IPS DF 19.7 (cell line): ENCODE measurements around the gene KRTCAP3.
A peak's percentile ranks its signal among the peaks of the same experiment; 100 is the strongest.
"Not testable (repeated sequence)": the region's sequence is repeated elsewhere in the genome, so short reads cannot be mapped to it uniquely, and the experiment has no call there.

Experiments used
- DNase-seq: peaks from one replicate; pipeline ENCODE4 v3.0.0-alpha.2; 2013; ENCODE audit warnings: low read depth, low spot score

KRTCAP3 gene, protein sequence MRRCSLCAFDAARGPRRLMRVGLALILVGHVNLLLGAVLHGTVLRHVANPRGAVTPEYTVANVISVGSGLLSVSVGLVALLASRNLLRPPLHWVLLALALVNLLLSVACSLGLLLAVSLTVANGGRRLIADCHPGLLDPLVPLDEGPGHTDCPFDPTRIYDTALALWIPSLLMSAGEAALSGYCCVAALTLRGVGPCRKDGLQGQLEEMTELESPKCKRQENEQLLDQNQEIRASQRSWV

DNA sequence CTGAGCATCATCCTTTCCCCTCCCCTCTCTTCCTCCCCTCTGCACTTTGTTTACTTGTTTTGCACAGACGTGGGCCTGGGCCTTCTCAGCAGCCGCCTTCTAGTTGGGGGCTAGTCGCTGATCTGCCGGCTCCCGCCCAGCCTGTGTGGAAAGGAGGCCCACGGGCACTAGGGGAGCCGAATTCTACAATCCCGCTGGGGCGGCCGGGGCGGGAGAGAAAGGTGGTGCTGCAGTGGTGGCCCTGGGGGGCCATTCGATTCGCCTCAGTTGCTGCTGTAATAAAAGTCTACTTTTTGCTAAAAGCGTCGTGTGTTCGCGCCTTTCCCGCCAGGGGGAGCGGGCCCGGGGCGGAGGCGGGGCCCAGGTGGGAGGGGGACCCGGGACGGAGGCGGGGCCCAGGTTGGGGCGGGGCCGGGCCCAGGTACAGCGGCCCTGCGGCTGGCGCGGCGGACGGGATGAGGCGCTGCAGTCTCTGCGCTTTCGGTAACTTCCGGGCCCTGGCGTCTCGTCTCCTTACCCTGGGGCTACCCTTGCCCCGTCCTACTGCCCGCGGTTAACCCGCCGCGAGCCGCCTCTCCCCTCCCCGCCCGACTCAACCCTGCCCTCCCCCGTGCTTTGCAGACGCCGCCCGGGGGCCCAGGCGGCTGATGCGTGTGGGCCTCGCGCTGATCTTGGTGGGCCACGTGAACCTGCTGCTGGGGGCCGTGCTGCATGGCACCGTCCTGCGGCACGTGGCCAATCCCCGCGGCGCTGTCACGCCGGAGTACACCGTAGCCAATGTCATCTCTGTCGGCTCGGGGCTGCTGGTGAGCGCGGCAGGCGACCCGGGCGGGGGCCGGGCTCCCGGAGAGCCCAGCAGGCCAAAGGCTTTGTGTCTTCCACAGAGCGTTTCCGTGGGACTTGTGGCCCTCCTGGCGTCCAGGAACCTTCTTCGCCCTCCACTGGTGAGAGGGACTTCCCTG, at the start of gene KRTCAP3:
TSS of gene KRTCAP3 (plus strand) at position 424 of the 962 bp plus-strand sequence. CDS start at position 456, 32 bp downstream.
- DNase-seq = peak; percentile 23

DNA sequence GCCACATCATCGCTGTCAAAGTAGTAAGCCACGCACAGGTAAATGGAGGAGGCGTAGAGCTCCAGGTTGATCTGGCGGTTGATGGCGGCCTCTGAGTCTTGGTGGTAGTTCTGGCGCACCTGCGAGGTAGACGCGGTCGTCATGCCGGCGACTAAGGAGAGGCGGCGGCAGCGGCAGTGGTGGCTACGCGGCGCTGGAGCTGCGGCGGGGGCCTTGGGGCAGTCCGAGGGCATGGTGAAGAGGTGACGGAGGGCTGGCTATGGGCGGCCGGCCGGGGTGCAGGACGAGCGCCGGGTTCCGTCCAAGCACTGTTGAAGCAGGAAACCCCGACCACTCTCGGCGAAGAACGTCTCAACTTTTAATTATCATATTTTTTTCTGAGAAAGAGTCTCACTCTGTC, 49.0 kb upstream of the KRTCAP3 start:
- no peak for DNase-seq

DNA sequence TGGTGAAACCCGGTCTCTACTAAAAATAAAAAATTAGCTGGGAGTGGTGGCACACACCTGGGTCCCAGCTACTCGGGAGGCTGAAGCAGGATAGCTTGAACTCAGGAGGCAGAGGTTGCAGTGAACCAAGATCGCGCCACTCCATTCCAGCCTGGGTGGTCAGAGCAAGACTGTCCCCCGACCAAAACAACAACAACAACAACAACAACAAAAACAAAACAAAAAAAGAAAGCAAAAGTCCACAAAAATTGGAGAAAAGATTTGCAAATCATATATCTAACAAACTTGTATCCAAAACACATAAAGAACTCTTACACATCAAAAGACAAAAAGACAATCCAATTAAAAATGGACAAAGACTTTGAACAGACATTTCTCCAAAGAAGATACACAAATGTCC, 43.2 kb upstream of the KRTCAP3 start:
- no peak for DNase-seq

DNA sequence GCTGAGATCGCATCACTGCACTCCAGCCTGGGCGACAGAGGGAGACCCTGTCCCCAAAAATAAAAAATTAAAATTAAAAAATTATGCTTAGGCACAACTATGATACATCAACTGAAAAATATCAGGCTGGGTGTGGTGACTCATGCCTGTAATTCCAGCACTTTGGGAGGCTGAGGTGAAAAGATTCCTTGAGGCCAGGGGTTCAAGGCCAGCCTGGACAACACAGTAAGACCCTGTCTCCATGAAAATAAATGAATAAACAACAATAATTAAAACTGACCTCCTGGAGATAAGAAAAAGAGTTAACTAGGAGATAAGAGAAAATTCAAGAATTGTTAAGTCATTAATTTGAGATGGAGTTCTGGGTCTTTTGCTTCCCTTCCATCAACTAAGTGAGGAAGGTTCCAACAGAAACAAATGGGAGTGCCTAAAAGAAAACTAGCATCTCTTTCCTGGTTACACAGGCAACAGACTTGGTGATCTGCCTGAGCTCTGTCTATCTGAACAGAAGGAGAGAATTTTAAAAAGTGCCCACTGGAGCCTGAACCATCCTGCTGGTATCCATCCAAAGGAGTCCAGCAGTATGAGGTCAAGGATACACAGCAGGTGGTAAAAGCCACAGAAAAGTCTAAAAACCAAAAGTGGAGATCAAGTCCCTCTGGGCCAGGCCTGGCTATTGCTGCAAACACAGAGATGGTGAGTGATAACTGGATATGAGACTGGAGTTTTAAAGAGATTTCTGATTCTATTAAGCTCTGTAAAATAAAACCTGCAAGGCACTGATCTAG, 41.6 kb upstream of the KRTCAP3 start:
- DNase-seq = no peak

DNA sequence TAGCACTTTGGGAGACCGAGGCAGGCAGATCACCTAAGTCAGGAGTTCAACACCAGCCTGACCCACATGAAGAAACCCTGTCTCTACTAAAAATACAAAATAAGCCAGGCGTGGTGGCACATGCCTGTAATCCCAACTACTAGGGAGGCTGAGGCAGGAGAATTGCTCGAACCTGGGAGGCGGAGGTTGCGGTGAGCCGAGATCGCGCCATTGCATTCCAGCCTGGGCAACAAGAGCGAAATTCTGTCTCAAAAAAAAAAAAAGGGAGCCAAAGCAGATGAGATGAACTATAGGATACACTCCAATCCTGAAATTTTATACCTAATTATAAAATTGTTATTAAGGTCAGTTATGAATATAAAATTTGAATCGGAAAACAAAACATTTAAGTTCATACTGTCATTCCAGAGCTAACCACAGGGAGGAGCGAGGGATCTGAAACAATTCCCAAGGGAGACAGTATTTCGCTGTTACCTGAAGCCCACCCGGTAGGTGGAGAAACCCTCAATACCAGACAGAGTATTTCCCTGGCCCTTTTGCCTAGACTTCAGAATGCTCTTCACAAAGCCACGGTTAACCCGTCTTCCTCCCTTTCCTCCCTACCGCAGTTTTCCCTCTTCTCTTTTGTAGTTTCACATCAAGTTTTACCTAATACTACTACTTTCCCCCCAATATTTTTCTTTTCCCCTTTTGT, 34.2 kb upstream of the KRTCAP3 start:
- DNase-seq = peak; percentile 54

DNA sequence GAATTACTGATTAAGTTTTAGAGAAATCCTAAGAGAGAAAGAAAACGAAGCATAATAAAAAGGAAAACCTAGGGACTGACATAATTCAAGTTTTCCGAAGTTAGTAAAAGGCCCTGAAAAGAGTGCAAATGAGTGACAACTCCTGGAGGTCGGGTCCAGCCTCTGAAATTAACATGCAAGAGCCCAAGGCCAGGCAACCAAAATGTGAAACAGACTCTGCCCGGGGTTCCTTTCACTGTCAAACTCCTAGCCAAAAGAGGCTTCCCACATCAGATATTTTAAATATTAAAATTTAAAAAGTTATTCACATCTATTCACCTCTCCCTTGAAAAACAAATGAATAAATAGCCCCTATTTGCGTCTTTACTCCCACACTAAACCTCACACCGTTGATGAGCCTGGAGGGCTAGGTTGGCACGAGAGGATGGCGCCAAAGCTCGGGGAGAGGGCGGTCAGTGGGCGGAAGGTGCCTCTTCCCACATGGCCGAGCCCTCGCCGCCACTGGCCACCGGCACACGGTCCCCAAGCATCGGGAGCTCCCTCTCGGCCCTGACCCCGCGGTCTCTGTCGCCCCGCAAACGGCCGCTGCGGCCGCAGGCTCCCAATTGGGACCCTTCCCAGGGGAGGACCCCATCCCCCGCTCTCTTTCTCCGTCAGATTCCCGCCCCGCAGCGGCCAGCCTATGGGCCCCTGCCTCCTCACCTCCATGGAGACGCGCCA, 33.4 kb upstream of the KRTCAP3 start:
- DNase-seq = no peak

DNA sequence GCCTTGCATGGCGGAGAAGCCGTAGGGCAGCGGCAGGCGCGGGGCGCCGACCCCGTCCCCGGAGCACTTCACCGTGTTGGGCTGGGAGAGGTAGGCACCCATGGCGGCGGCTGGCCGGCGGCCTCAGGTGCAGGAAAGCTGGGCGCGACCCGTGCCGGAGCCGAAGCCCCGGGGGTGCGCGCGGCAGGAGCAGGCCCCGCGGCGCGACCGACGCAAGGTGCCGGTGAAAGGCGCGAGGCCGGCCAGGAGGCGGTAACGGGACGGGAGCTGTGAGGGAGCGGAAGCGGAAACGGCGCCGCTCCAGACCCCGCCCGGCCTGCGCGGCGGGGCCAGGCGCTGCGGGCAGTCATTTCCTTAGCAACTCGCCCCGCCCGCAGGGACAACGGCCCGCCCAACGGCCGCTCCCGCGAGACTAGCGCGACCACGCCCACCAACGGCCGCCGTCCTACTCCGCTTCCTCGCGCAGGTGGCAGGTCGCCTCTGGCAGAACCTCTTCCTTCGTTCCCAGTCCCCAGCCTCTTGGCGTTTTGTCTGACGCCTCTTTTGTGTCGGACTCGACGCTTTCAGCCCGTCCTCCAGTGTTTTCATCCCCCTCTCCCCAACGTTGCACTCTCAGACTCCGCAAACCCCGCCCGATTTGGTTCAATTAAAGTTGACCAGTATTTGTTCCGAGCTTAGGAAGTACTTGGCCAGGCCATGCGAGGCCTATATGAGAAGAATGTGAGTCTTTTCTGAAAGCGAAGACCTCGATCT, 32.7 kb upstream of the KRTCAP3 start, which contains the start of gene PPM1G:
TSS of gene PPM1G (minus strand) at position 271 of the 753 bp plus-strand sequence. CDS start at position 102, 169 bp downstream.
- DNase-seq = peak; percentile 69

DNA sequence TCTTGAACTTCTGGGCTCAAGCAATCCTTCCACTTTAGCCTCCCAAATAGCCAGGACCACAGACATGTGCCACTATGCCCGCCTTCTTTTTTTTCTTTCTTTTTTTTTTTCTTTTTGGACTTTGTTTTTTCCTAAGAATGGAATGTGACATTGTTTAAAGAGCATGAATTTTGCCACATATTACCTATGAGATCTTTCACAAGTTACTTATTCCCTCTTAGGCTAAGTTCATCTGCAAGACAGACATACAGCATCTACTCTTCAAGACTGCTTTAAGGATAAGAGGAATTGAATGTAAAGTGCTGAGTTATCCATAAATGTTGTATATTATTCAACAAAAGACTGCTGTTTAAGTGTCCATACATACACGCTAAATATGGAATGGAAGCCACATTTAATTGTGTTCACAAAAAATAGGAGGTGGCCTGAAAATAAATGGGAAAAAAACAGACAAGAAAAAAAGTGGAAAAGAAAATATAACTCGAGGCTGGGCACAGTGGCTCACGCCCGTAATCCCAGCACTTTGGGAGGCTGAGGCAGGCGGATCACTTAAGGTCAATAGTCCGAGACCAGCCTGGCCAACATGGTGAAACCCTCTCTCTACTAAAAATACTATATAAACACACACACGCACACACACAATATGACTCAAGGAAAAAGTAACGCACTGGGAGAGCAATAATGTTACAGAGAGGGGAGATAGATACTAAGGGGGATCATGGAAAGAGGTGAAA, 29.6 kb upstream of the KRTCAP3 start:
- no peak for DNase-seq

DNA sequence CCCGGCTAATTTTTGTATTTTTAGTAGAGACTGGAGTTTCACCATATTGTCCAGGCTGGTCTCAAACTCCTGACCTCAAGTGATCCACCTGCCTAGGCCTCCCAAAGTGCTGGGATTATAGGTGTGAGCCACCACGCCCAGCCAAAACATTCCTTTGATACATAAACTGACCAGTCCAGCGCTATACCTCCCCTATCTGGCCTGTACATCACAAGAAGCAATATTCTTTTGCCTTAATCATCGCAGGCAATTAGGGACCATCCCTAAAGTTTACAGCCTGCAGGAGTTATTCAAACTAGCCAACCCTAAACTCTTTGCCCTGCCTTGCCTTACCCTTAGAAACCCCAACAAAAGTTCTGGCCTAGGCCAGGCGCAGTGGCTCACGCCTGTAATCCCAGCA, 26.0 kb upstream of the KRTCAP3 start:
- no peak for DNase-seq

DNA sequence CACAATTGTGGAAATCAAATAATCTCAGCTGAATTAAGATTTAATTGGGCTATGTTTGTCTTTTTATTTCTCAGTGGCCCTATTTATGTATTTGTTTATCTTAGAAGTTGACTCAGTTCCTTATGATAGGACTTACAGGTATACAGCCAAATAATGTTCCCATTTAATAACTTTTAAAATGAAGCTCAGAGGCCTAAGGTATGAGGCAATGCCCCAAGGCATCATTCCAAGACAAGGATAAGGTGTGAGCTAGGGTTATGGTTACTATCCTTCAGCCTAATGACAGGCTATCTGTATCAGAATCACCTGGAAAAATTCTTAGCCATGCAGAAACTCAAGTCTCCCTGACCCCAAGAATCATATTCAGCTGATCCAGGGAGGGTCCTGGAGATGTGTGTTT, 21.2 kb upstream of the KRTCAP3 start:
- no peak for DNase-seq

DNA sequence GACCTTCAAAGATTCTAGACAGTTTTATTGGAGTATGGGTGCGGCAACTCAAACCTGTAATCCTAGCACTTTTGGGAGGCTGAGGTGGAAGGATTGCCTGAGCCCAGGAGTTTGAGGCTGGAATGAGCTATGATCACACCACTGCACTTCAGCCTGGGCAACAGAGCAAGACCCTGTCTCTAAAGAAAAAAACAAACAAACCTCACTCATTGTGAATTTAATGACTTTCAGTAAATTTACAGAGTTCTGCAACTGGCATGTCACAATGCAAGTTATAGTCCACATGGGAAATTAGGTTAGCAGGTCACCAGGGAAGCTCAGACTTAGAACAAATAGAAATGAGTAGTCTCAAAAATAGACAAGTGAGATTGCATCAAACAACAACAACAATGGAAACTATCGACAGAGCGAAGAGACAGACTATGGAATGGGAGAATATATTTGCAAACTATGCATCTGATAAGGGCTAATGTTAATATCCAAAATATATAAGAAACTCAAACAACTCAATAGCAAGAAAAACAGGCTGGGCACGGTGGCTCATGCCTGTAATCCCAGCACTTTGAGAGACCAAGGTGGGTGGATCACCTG, 20.4 kb upstream of the KRTCAP3 start:
- DNase-seq = no peak

DNA sequence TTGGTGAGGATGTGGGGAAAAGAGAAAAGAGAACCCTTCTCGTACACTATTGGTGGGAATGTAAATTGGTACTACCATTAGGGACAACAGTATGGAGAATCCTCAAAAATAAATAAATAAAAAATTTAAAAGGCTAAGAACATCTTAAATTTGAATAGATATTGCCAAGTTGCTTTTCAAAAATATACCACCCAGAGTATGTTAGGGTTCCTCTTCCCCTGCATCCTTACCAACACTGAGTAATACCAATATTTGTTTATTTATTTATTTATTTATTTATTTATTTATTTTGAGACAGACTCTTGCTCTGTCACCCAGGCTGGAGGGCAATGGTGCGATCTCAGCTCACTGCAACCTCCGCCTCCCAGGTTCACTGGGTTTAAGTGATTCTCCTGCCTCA, 19.2 kb upstream of the KRTCAP3 start:
- DNase-seq = no peak

DNA sequence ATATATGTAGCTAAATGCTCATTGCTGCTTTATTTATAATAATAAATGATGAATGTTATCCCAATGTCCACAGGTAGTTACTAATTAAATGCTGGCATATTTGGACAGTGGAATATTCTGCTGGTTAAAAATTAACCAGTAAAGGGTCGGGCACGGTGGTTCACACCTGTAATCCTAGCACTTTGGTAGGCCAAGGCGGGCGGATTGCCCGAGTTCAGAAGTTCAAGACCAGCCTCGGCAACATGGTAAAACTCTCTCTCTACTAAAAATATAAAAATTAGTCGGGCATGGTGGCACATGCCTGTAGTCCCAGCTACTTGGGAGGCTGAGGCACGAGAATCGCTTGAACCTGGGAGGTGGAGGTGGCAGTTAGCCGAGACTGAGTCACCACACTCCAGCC, 17.1 kb upstream of the KRTCAP3 start:
- not testable (repeated sequence) for DNase-seq

DNA sequence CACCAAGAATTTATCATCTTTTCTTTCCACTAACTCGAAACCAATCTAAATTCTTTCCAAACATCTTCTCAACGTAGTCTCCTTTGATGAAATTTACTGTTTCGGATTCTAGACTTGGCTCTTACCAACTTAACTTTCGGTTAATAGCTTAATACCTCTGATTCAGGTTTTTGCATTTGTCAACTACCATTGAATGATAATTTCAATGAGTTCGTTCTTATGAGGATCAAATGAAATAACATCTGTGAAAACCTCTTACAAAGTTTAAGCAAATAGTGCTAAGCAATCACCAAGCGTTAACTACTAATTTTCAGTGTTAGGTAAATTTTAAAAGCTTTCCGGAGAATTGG, 14.3 kb upstream of the KRTCAP3 start:
- no peak for DNase-seq

DNA sequence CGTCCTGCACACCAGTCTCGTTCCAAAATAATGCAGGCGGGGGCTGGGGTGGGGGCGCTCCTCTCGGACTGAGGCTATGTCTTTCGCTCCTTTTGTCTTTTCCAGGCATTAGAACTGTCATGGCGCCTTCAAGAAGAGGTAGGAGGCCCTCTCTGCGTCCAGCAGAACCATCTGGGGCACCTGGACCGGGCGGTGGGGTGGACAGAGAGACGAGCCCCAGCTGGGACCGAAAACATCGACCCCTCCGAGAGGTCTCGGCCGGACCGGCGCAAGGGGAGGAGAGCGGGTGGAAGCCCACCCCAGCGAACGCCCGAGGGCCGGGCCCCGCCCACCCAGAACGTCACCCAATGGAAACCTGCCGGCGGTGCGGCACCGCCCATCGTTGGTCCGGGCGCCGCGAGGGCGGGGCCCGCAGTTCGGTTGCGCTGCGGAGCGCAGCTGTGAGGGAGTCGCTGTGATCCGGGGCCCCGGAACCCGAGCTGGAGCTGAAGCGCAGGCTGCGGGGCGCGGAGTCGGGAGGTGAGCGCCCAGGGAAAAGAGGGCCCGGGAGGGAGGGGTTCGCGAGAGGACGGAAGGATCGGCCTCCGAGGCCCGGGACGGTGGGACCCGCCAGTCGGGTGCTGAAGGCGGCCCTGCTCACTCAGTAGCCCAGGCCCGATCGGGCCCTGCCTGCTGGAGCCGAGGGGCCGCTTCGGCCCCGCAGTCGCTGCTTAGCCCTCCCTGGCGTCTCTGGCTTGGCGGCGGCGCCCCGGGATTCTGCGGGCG, 13.8 kb upstream of the KRTCAP3 start, which contains the start of gene NRBP1:
TSS of gene NRBP1 (plus strand) at position 419 of the 765 bp plus-strand sequence. CDS start 4,643 bp downstream, outside the sequence.
- DNase-seq = peak; percentile 59

DNA sequence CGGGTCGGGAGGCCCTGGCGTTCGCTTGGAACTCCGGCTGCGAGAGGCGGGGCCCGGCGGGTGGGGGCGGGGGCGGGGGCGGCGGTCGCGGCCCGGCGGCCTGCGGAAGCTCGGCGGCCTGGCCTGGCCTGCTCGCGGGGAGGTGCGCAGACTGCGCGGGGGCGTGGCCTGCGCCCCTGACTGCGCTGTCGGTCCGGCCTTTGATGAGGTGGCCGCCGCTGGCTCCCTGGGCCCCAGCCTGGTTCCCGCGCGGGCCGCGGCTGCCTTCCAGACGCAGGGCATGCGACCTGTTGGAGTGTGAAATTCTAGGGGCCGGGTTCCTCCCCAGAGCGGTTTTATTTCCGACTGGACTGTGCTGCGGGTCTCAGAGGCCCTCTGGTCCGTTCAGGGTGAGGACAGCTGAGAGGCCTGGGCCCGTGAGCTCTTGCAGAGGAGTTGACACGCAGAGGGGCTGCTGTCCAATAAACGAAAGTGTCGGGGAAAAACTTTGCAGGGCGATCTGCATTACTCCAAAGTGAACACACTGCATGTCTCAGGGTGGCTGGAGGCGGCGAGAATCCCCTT, 13.1 kb upstream of the KRTCAP3 start:
- no peak for DNase-seq

DNA sequence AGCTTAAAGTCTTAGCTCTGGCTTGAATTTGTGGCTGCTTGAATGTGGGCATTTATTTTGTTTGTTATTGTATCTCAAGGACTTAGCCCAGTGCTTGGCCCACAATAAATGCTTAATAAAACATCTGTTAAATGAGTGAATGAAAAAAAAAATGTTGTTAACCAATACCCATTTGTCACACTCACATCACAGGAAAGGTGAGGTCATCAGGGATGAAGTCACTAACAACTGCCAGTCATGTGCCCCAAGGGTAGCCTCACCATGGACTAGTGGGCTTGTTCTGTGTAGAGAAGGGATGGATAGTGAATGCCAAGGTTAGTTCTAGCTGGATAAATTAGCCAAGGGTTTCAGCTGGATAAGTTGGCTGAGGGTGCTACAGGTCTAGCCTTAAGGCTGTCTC, 10.8 kb upstream of the KRTCAP3 start:
- DNase-seq = no peak

DNA sequence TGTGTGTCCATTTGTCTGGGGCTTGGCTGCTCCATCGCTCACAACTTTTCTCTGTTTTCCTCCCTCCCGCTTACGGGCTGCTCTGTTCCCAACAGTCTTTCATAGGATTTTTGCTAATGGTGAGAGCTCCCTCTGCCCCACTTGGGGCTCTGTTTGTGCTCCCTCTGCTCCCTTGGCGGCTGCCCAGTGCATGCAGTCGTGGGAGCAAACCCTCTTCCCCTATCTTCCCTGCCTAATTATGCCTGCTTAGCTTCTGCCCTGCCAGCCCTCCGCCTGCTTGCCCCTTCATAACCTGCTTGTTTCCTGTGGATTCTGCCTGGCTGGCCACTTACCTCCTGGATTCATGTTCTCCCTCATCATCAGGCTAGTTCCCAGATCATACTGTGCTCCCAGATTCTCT, 6.6 kb upstream of the KRTCAP3 start:
- no peak for DNase-seq
